ENCODE measurements around the gene SIRT7. TPM values are rescaled to one million over a fixed set of nuclear protein-coding genes. Genes with fewer than 3 reads are reported as not detected.
A peak's percentile ranks its signal among the peaks of the same experiment; 100 is the strongest.

SIRT7 gene
- total RNA-seq, 1 experiment from 2014 or later: 24.2 TPM

DNA sequence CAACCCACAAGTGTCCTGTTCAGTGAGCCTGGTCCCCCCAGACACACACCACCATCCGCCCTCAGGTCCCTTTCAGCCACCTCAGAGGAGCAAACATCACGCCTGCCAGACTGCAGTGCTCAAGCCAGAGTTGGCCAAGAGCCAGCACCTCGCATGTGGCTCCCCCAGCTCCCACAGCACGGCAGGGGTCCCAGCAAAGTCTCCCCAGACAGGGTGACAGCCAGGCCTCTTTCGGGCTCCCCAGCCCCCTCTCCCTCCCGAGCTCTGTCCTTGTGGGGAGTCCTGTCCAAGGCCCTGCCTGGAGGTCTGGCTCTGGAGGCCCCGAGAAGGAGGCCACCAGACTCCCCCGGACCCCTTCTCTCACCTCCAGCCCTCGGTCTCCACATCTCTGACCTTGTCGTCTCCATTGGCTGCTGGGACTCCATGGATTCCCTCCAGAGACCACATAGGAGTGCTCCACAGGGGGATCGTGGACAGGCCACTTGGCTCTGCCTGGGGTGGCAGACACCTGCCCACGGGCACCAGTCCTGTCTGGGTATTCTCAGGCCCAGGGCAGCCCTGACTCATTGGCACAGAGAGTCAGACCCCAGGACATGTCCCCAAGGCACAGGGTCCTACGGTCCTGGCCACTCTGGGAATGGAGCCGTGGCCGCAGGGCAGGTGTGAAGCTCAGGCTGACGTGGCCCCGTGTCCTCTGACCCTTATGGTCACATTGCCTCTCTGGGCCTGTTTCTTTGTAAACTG, 30.8 kb upstream of the SIRT7 start (continued):
- TF ChIP-seq ZNF263 (CRISPR knock-in tag; IDR thresholded peaks at IDR 0.05; ENCODE audit: low read depth) (no peak), ATF3 (CRISPR knock-in tag; conservative IDR thresholded peaks at IDR 0.05) (no peak), PRRX2 (CRISPR knock-in tag; IDR thresholded peaks at IDR 0.05) (no peak), PRDM15 (CRISPR knock-in tag; IDR thresholded peaks at IDR 0.05) (no peak), TP53 (CRISPR knock-in tag; IDR thresholded peaks at IDR 0.05) (no peak), SMAD3 (CRISPR knock-in tag; IDR thresholded peaks at IDR 0.05; ENCODE audit: borderline replicate concordance) (no peak), NFE2L1 (CRISPR knock-in tag; IDR thresholded peaks at IDR 0.05) (no peak)
- TF ChIP-seq, protein P1, sequence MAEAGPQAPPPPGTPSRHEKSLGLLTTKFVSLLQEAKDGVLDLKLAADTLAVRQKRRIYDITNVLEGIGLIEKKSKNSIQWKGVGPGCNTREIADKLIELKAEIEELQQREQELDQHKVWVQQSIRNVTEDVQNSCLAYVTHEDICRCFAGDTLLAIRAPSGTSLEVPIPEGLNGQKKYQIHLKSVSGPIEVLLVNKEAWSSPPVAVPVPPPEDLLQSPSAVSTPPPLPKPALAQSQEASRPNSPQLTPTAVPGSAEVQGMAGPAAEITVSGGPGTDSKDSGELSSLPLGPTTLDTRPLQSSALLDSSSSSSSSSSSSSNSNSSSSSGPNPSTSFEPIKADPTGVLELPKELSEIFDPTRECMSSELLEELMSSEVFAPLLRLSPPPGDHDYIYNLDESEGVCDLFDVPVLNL (CRISPR knock-in tag; IDR thresholded peaks at IDR 0.05; ENCODE audit: borderline replicate concordance, low read depth): no peak
- TF ChIP-seq, protein P2, sequence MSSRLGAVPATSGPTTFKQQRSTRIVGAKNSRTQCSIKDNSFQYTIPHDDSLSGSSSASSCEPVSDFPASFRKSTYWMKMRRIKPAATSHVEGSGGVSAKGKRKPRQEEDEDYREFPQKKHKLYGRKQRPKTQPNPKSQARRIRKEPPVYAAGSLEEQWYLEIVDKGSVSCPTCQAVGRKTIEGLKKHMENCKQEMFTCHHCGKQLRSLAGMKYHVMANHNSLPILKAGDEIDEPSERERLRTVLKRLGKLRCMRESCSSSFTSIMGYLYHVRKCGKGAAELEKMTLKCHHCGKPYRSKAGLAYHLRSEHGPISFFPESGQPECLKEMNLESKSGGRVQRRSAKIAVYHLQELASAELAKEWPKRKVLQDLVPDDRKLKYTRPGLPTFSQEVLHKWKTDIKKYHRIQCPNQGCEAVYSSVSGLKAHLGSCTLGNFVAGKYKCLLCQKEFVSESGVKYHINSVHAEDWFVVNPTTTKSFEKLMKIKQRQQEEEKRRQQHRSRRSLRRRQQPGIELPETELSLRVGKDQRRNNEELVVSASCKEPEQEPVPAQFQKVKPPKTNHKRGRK (CRISPR knock-in tag; IDR thresholded peaks at IDR 0.05; ENCODE audit: borderline replicate concordance): no peak

- H3K27ac Mint-ChIP-seq: peak within 1 kb of the TSS; percentile 15; the same call in 1 of the 2 replicates
- H3K36me3 Mint-ChIP-seq: no peaks in the 10 kb centered on the region
- POLR2A ChIA-PET: no interaction called here
- CTCF ChIA-PET: no interaction called here
- no peaks in the 10 kb centered on the region for H3K9me3 Mint-ChIP-seq
- no peak for DNase-seq (ENCODE audit: low spot score)
- H3K4me3 Mint-ChIP-seq: no peak within 1 kb of the TSS
- no peak for TF ChIP-seq PRRX2 (CRISPR knock-in tag; IDR thresholded peaks at IDR 0.05)
- TF ChIP-seq ATF3 (CRISPR knock-in tag; conservative IDR thresholded peaks at IDR 0.05): no peak
- TF ChIP-seq, protein P3, sequence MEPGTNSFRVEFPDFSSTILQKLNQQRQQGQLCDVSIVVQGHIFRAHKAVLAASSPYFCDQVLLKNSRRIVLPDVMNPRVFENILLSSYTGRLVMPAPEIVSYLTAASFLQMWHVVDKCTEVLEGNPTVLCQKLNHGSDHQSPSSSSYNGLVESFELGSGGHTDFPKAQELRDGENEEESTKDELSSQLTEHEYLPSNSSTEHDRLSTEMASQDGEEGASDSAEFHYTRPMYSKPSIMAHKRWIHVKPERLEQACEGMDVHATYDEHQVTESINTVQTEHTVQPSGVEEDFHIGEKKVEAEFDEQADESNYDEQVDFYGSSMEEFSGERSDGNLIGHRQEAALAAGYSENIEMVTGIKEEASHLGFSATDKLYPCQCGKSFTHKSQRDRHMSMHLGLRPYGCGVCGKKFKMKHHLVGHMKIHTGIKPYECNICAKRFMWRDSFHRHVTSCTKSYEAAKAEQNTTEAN (CRISPR knock-in tag; IDR thresholded peaks at IDR 0.05): no peak
- TF ChIP-seq MXD4 (CRISPR knock-in tag; IDR thresholded peaks at IDR 0.05; ENCODE audit: borderline replicate concordance): no peak
- H3K4me1 Mint-ChIP-seq: peaks cover 4% of the 10 kb centered on the region; the same call in 1 of the 2 replicates
- H3K27me3 Mint-ChIP-seq (ENCODE audit: low read depth): peaks cover 14% of the 10 kb centered on the region
- no peak for ATAC-seq
These were observed 29.2 kb upstream of the SIRT7 start, which contains the start of gene MYADML2 for GRCh38 chr17:81947189-81947588. TSS of gene MYADML2 (minus strand) at chr17:81947233. CDS start at chr17:81941741, 5,492 bp downstream.

GRCh38 chr17:81944858-81945257, 26.9 kb upstream of the SIRT7 start:
- no peak for DNase-seq (ENCODE audit: low spot score)
- POLR2A ChIA-PET: no interaction called here

More at GRCh38 chr17:81944858-81945257, 26.9 kb upstream of the SIRT7 start:
- ATAC-seq: no peak
- TF ChIP-seq, protein P4, sequence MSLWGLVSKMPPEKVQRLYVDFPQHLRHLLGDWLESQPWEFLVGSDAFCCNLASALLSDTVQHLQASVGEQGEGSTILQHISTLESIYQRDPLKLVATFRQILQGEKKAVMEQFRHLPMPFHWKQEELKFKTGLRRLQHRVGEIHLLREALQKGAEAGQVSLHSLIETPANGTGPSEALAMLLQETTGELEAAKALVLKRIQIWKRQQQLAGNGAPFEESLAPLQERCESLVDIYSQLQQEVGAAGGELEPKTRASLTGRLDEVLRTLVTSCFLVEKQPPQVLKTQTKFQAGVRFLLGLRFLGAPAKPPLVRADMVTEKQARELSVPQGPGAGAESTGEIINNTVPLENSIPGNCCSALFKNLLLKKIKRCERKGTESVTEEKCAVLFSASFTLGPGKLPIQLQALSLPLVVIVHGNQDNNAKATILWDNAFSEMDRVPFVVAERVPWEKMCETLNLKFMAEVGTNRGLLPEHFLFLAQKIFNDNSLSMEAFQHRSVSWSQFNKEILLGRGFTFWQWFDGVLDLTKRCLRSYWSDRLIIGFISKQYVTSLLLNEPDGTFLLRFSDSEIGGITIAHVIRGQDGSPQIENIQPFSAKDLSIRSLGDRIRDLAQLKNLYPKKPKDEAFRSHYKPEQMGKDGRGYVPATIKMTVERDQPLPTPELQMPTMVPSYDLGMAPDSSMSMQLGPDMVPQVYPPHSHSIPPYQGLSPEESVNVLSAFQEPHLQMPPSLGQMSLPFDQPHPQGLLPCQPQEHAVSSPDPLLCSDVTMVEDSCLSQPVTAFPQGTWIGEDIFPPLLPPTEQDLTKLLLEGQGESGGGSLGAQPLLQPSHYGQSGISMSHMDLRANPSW (CRISPR knock-in tag; conservative IDR thresholded peaks at IDR 0.05; ENCODE audit: low read depth): no peak
- TF ChIP-seq CTCF (IDR thresholded peaks at IDR 0.05) (no peak), ZNF263 (CRISPR knock-in tag; IDR thresholded peaks at IDR 0.05; ENCODE audit: low read depth) (no peak), ZNF121 (CRISPR knock-in tag; IDR thresholded peaks at IDR 0.05) (peak; percentile 68), TEAD1 (CRISPR knock-in tag; IDR thresholded peaks at IDR 0.05) (no peak), ERG (CRISPR knock-in tag; IDR thresholded peaks at IDR 0.05) (no peak)
- no peaks in the 10 kb centered on the region for H3K36me3 Mint-ChIP-seq
- H3K9me3 Mint-ChIP-seq: no peaks in the 10 kb centered on the region
- peaks cover 18% of the 10 kb centered on the region for H3K27me3 Mint-ChIP-seq (ENCODE audit: low read depth)
- no peak overlapping the region for H3K4me3 Mint-ChIP-seq
- H3K4me1 Mint-ChIP-seq: peaks cover 7% of the 10 kb centered on the region; the same call in 1 of the 2 replicates
- CTCF ChIA-PET: interaction anchor here (0.6 to 2.8 kb wide), 9 partner anchors 9 to 99 kb away, joined by 3 to 13 read pairs (median 4); partner anchors contain the start of gene DCXR
- H3K27ac Mint-ChIP-seq: no peak overlapping the region
